ENCODE data around the gene NFATC2. TPM values are rescaled to one million over a fixed set of nuclear protein-coding genes. Genes with fewer than 3 reads are reported as not detected.

NFATC2 gene
- total and polyA plus RNA-seq, 12 donors, result 0.43 to 5.7 (median 3.3) TPM

GRCh38 chr20:51338692-51339440 lies 203.7 kb downstream of the NFATC2 start:
- no peaks in the 10 kb centered on the region for H3K9me3 ChIP-seq
- WGBS, 2 donors, result 91 to 92% methylated on average over 5 of the region's 5 CpGs
- H3K36me3 ChIP-seq, result no peaks in the 10 kb centered on the region
- ATAC-seq (no peak), DNase-seq (no peak)
- no peak overlapping the region for H3K4me3 ChIP-seq
- peaks cover 0 to 12% (median 0%) of the 10 kb centered on the region in 7 donors for H3K27me3 ChIP-seq
- no peak for TF ChIP-seq CTCF (IDR thresholded peaks at IDR 0.05)
- intact Hi-C loops (cut with DNase I), result no loop called here
- peaks cover 0 to 9% (median 0%) of the 10 kb centered on the region in 9 donors for H3K4me1 ChIP-seq
- no peak overlapping the region for H3K27ac ChIP-seq

GRCh38 chr20:51337126-51337805 lies 205.3 kb downstream of the NFATC2 start:
- intact Hi-C loops (cut with DNase I), result no loop called here
- no peaks in the 10 kb centered on the region for H3K9me3 ChIP-seq

More at GRCh38 chr20:51337126-51337805, 205.3 kb downstream of the NFATC2 start:
- TF ChIP-seq CTCF (IDR thresholded peaks at IDR 0.05), result no peak
- Histone ChIP-seq H3K4me1 (peaks cover 0 to 9% (median 0%) of the 10 kb centered on the region in 9 donors), H3K27ac (no peak overlapping the region), H3K36me3 (no peaks in the 10 kb centered on the region), H3K27me3 (peaks cover 0 to 12% (median 0%) of the 10 kb centered on the region in 7 donors), H3K4me3 (no peak overlapping the region)
- ATAC-seq (no peak), DNase-seq (no peak)
- 82 to 85% methylated on average over 3 of the region's 3 CpGs for WGBS, 2 donors

Small RNA genes within 50 kb of the gene (microRNA-seq; reads per million reads assigned to microRNA genes)
- 0 reads per million in 2 donors for gene MIR3194

Other genes with a start within 250 kb of the NFATC2 start
- gene ATP9A, start 225.7 kb upstream of the NFATC2 start, total RNA-seq, result 10 to 100 TPM; 16.5 to 32.1 (median 27.0) TPM
- gene ATP9A, start 225.7 kb upstream of the NFATC2 start, polyA plus RNA-seq, result 1 to 10 TPM; 3.4 to 3.9 TPM

Measured in heart right ventricle (tissue), 16 donors.